Stimulated activated naive CD8-positive, alpha-beta T cell treated with anti-CD3 and anti-CD28 coated beads, Interleukin-15, amount 100 ng/mL, for 72 hours (primary cell): ENCODE data around the gene KLHDC9.

ENCODE experiments used
- ATAC-seq: fragments of 150-1000 bp; cut with Tn5 transposase; 2 replicates; pipeline ENCODE4 v1.10.0; 2021; ENCODE audit warnings: mild to moderate bottlenecking, moderate library complexity
- DNase-seq, 2 donors: peaks; one replicate each; pipeline ENCODE4 v3.0.0; 2021 to 2022
- H3K27ac Mint-ChIP-seq, 2 donors: one replicate each; pipeline ENCODE4 v1.8.0; 2022; ENCODE audit warnings: mild to moderate bottlenecking in 2 of 2, mixed read lengths in 2 of 2, moderate library complexity in 2 of 2
- H3K27me3 Mint-ChIP-seq: one replicate; pipeline ENCODE4 v1.8.0; 2022; ENCODE audit warnings: mixed read lengths
- H3K4me1 Mint-ChIP-seq: one replicate; pipeline ENCODE4 v1.8.0; 2022; ENCODE audit warnings: mild to moderate bottlenecking, mixed read lengths
- H3K4me3 Mint-ChIP-seq, 2 donors: one replicate each; pipeline ENCODE4 v1.8.0; 2022; ENCODE audit warnings: mild to moderate bottlenecking in 2 of 2, mixed read lengths in 2 of 2, moderate library complexity in 1 of 2
- H3K9me3 Mint-ChIP-seq, 2 donors: one replicate each; pipeline ENCODE4 v1.8.0; 2022; ENCODE audit warnings: mixed read lengths in 2 of 2

The KLHDC9 gene

GRCh38 chr1:161130266-161130665 is 32.1 kb downstream of the KLHDC9 start:
- no peak overlapping the region for H3K27ac Mint-ChIP-seq
- H3K9me3 Mint-ChIP-seq: no peaks in the 10 kb centered on the region
- ATAC-seq: no peak
- peaks cover 60% of the 10 kb centered on the region for H3K4me1 Mint-ChIP-seq
- no peaks in the 10 kb centered on the region for H3K27me3 Mint-ChIP-seq
- no peak for DNase-seq
- no peak overlapping the region for H3K4me3 Mint-ChIP-seq

GRCh38 chr1:161131523-161132409 is 33.6 kb downstream of the KLHDC9 start:
- peak; percentile 44 for ATAC-seq
- H3K4me3 Mint-ChIP-seq: no peak overlapping the region
- H3K27me3 Mint-ChIP-seq: no peaks in the 10 kb centered on the region
- H3K4me1 Mint-ChIP-seq: peaks cover 57% of the 10 kb centered on the region
- no peak for DNase-seq
- no peaks in the 10 kb centered on the region for H3K9me3 Mint-ChIP-seq
- peak overlapping the region; percentile 4 to 85 for H3K27ac Mint-ChIP-seq

GRCh38 chr1:161132410-161133219 is 34.5 kb downstream of the KLHDC9 start, which contains the start of gene DEDD:
Gene DEDD, minus strand, starts transcription at chr1:161132667. Its CDS starts 8,205 bp downstream, at chr1:161124462.
- H3K27ac Mint-ChIP-seq: peak within 1 kb of the TSS; percentile 4 to 85
- ATAC-seq (peak; percentile 96), DNase-seq (peak; percentile 87 to 94)
- H3K9me3 Mint-ChIP-seq: no peaks in the 10 kb centered on the region
- H3K4me1 Mint-ChIP-seq: peaks cover 49% of the 10 kb centered on the region
- no peak within 1 kb of the TSS for H3K4me3 Mint-ChIP-seq
- H3K27me3 Mint-ChIP-seq: no peaks in the 10 kb centered on the region

GRCh38 chr1:161133220-161133740 is 35.1 kb downstream of the KLHDC9 start:
- Mint-ChIP-seq H3K27ac (no peak overlapping the region), H3K4me1 (peaks cover 42% of the 10 kb centered on the region), H3K9me3 (no peaks in the 10 kb centered on the region), H3K27me3 (no peaks in the 10 kb centered on the region), H3K4me3 (no peak overlapping the region)
- DNase-seq: no peak
- no peak for ATAC-seq

- no peak for DNase-seq
- Mint-ChIP-seq H3K4me3 (no peak overlapping the region), H3K27ac (no peak overlapping the region), H3K9me3 (no peaks in the 10 kb centered on the region), H3K27me3 (no peaks in the 10 kb centered on the region), H3K4me1 (peaks cover 6% of the 10 kb centered on the region)
- no peak for ATAC-seq
These were observed 39.7 kb downstream of the KLHDC9 start for GRCh38 chr1:161137881-161138280.

- H3K27me3 Mint-ChIP-seq: no peaks in the 10 kb centered on the region
- no peaks in the 10 kb centered on the region for H3K9me3 Mint-ChIP-seq
- peak overlapping the region in 1 of 2 donors; percentile 34 for H3K27ac Mint-ChIP-seq
- peaks cover 6% of the 10 kb centered on the region for H3K4me1 Mint-ChIP-seq
- ATAC-seq (no peak), DNase-seq (no peak)
- no peak overlapping the region for H3K4me3 Mint-ChIP-seq
These were observed 40.3 kb downstream of the KLHDC9 start for GRCh38 chr1:161138431-161138830.

GRCh38 chr1:161139766-161140165 is 41.6 kb downstream of the KLHDC9 start:
- ATAC-seq (no peak), DNase-seq (no peak)

GRCh38 chr1:161140755-161141400 is 42.7 kb downstream of the KLHDC9 start:
- Mint-ChIP-seq H3K4me1 (no peaks in the 10 kb centered on the region), H3K27me3 (no peaks in the 10 kb centered on the region), H3K4me3 (no peak overlapping the region), H3K27ac (no peak overlapping the region), H3K9me3 (no peaks in the 10 kb centered on the region)
- no peak for DNase-seq
- no peak for ATAC-seq

More at GRCh38 chr1:161139766-161140165, 41.6 kb downstream of the KLHDC9 start:
- Mint-ChIP-seq H3K4me1 (peaks cover 5% of the 10 kb centered on the region), H3K4me3 (no peak overlapping the region), H3K27ac (no peak overlapping the region), H3K27me3 (no peaks in the 10 kb centered on the region), H3K9me3 (no peaks in the 10 kb centered on the region)

- ATAC-seq (no peak), DNase-seq (no peak)
- no peak overlapping the region for H3K4me3 Mint-ChIP-seq
- H3K9me3 Mint-ChIP-seq: no peaks in the 10 kb centered on the region
- H3K4me1 Mint-ChIP-seq: no peaks in the 10 kb centered on the region
- no peak overlapping the region for H3K27ac Mint-ChIP-seq
- no peaks in the 10 kb centered on the region for H3K27me3 Mint-ChIP-seq
These were observed 47.7 kb downstream of the KLHDC9 start for GRCh38 chr1:161145832-161146231.
